HG03097 (cell line): ENCODE measurements around the gene FBXW8.

Experiments used
- ATAC-seq: cut with Tn5 transposase; IDR thresholded peaks from one replicate; pipeline ENCODE4 v1.9.1; 2021; ENCODE audit not compliant: unreplicated experiment, low FRiP score

Gene FBXW8

GRCh38 chr12:116982791-116983411, 72.2 kb downstream of the FBXW8 start:
- no peak for ATAC-seq

- no peak for ATAC-seq
These were observed 73.3 kb downstream of the FBXW8 start for GRCh38 chr12:116984098-116984497.

GRCh38 chr12:116990329-116990728, 79.6 kb downstream of the FBXW8 start:
- no peak for ATAC-seq

- no peak for ATAC-seq
These were observed 80.5 kb downstream of the FBXW8 start for GRCh38 chr12:116990971-116991966.

- no peak for ATAC-seq
These were observed 85.3 kb downstream of the FBXW8 start for GRCh38 chr12:116996093-116996492.

- ATAC-seq: no peak
These were observed 85.9 kb downstream of the FBXW8 start for GRCh38 chr12:116996621-116997020.

- no peak for ATAC-seq
These were observed 88.3 kb downstream of the FBXW8 start for GRCh38 chr12:116999066-116999465.

- ATAC-seq: no peak
These were observed 89.6 kb downstream of the FBXW8 start for GRCh38 chr12:117000316-117000715.

GRCh38 chr12:117002051-117002817, 91.5 kb downstream of the FBXW8 start:
- ATAC-seq: no peak

GRCh38 chr12:117003883-117004404, 93.2 kb downstream of the FBXW8 start:
- no peak for ATAC-seq

- no peak for ATAC-seq
These were observed 94.8 kb downstream of the FBXW8 start for GRCh38 chr12:117005417-117006046.

- ATAC-seq: no peak
These were observed 95.6 kb downstream of the FBXW8 start for GRCh38 chr12:117006333-117006732.

- ATAC-seq: no peak
These were observed 96.8 kb downstream of the FBXW8 start for GRCh38 chr12:117007577-117007976.

- ATAC-seq: no peak
These were observed 99.0 kb downstream of the FBXW8 start for GRCh38 chr12:117009759-117010158.

- ATAC-seq: no peak
These were observed 100.1 kb downstream of the FBXW8 start for GRCh38 chr12:117010693-117011451.

GRCh38 chr12:117011988-117012805, 101.4 kb downstream of the FBXW8 start:
- ATAC-seq: no peak

- ATAC-seq: no peak
These were observed 103.0 kb downstream of the FBXW8 start for GRCh38 chr12:117013726-117014125.

- no peak for ATAC-seq
These were observed 103.7 kb downstream of the FBXW8 start for GRCh38 chr12:117014342-117014887.
